Posterior vena cava (tissue), 2 donors: Measurements from ENCODE around the gene CRHR2. TPM values are rescaled to one million over a fixed set of nuclear protein-coding genes. Genes with fewer than 3 reads are reported as not detected.

Source experiments
- DNase-seq: peaks from one replicate; pipeline ENCODE4 v3.0.0-alpha.2; 2020; ENCODE audit warnings: low spot score
- intact Hi-C, 2 donors: fragments of 100-400 bp; cut with DNase I; formaldehyde crosslinking; loops; one replicate each; pipeline versions ENCODE4 v1.14.1 to v1.14.2; 2022 to 2023
- total RNA-seq, 2 donors: library from RNA; stranded (reverse); fragmentation: NEBNext Ultra II Directional; extraction: Animal tissue kit (Norgen Biotek cat#: 25700); gene quantifications; one replicate each; pipeline ENCODE4 v1.2.1, GENCODE V29; 2021
- donor health status: DM: yes; HTN: yes; CAD: no.
- donor health status: DM: yes; HTN: yes; CAD: no.

Gene CRHR2
- total RNA-seq, 2 donors from 2014 or later, result 0.10 to 0.60 TPM

- DNase-seq, result no peak
- intact Hi-C loops, result no loop called here
Measured at GRCh38 chr7:30687604-30688003, 5.3 kb upstream of the CRHR2 start.

- intact Hi-C loops, result no loop called here
- no peak for DNase-seq
Measured at GRCh38 chr7:30684351-30684750, 2.1 kb upstream of the CRHR2 start.

- intact Hi-C loops, result no loop called here
Measured at GRCh38 chr7:30683816-30684215, 1.6 kb upstream of the CRHR2 start.

GRCh38 chr7:30683306-30683705 lies 1.1 kb upstream of the CRHR2 start:
- no peak for DNase-seq
- intact Hi-C loops, result no loop called here

More at GRCh38 chr7:30683816-30684215, 1.6 kb upstream of the CRHR2 start:
- DNase-seq, result no peak

- no peak for DNase-seq
- intact Hi-C loops, result no loop called here
Measured at GRCh38 chr7:30681815-30682211, 443 bp downstream of the CRHR2 start.

- DNase-seq, result no peak
- intact Hi-C loops, result no loop called here
Measured at GRCh38 chr7:30681331-30681797, 892 bp downstream of the CRHR2 start.

GRCh38 chr7:30679664-30680063 lies 2.6 kb downstream of the CRHR2 start:
- no peak for DNase-seq
- intact Hi-C loops, result no loop called here

- intact Hi-C loops, result no loop called here
- DNase-seq, result no peak
Measured at GRCh38 chr7:30678805-30679204, 3.5 kb downstream of the CRHR2 start.

- intact Hi-C loops, result no loop called here
- no peak for DNase-seq
Measured at GRCh38 chr7:30674876-30675275, 7.4 kb downstream of the CRHR2 start.

- intact Hi-C loops, result no loop called here
Measured at GRCh38 chr7:30674420-30674819, 7.8 kb downstream of the CRHR2 start.

GRCh38 chr7:30671793-30672465 lies 10.3 kb downstream of the CRHR2 start:
- intact Hi-C loops, result no loop called here
- DNase-seq, result no peak

More at GRCh38 chr7:30674420-30674819, 7.8 kb downstream of the CRHR2 start:
- DNase-seq, result no peak

GRCh38 chr7:30668102-30668501 lies 14.2 kb downstream of the CRHR2 start:
- no peak for DNase-seq
- intact Hi-C loops, result no loop called here

- no peak for DNase-seq
- intact Hi-C loops, result no loop called here
Measured at GRCh38 chr7:30667172-30667571, 15.1 kb downstream of the CRHR2 start.

GRCh38 chr7:30665449-30665848 lies 16.8 kb downstream of the CRHR2 start:
- no peak for DNase-seq
- intact Hi-C loops, result no loop called here

GRCh38 chr7:30665043-30665442 lies 17.2 kb downstream of the CRHR2 start:
- intact Hi-C loops, result no loop called here
- DNase-seq, result peak; percentile 31

- intact Hi-C loops, result loop anchor here in 1 of 2 donors (1.0 kb wide), 1 partner anchor 40 kb away; no protein-coding TSS in a partner anchor
Measured at GRCh38 chr7:30664184-30664885, 17.9 kb downstream of the CRHR2 start.

GRCh38 chr7:30663414-30663813 lies 18.8 kb downstream of the CRHR2 start:
- peak; percentile 70 for DNase-seq
- intact Hi-C loops, result no loop called here

More at GRCh38 chr7:30664184-30664885, 17.9 kb downstream of the CRHR2 start:
- peak; percentile 69 for DNase-seq

GRCh38 chr7:30662431-30662939 lies 19.8 kb downstream of the CRHR2 start:
- intact Hi-C loops, result no loop called here
- peak; percentile 43 for DNase-seq

- intact Hi-C loops, result no loop called here
- DNase-seq, result peak; percentile 68
Measured at GRCh38 chr7:30661926-30662325, 20.3 kb downstream of the CRHR2 start.
